ENCODE results near the gene POC1A.

POC1A gene

DNA sequence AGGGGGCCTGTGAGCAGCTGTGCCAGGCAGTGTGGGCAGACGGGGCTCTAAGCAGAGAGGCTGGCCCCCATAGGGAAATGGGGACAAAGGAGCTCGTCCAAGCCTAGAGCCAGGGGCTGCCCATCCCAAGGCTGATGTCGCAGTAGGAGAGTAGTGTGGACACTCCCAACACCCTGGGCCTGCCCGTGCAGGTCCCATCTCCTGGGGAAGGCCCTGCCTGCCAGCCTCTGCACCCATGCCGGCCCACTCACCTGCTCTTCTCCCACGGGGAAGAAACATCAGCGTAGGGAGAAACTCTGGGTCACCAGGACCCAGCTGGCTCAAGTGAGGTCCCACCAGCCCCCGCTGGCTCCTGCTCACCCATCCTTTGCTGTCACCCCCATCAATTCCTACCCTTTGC, 87.2 kb downstream of the POC1A start:
- no peak for DNase-seq (ENCODE audit: low spot score)

DNA sequence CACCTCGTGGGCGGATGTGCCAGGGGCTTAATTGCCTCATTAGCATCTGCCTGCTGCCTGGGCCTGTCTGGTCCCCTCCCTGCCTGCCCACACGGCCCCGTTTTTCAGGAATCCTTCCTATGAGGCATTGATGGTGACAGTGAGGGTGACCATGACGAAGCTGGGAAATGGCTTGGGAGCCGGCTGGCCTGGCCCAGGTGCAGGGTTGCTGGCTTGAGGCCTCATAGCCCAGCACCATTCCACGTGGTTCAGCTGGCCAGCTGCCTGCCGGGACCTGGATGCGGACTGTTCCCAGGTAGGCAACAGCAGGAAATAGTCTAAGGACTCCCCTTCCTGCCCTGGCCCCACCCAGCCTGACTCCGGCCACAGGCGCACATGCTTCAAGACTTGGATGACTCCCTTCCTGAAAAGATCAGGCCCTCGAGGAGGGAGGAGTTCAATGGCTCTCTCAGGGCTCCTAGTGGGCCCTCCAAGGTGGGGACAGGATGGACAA, 88.9 kb downstream of the POC1A start:
- DNase-seq (ENCODE audit: low spot score): no peak

DNA sequence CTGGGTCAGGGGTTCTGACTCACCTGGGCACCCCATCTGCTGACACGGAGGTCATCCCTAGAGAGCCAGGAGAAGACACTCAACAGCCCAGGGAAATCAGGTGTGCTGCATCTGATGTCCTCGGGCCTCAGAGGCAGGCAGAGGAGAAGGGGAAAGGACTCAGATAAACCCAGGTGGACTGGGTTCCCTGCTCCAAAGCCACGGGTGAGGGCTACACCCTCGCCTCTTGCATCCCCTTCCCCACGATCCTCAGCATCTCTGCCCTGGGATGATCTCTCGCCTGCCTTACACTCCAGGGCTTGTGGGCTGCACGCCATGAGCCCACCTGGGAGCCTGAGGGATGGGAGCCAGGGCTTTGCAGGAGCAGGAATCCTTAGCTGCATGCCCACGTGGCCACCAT, 89.7 kb downstream of the POC1A start:
- DNase-seq (ENCODE audit: low spot score): no peak

DNA sequence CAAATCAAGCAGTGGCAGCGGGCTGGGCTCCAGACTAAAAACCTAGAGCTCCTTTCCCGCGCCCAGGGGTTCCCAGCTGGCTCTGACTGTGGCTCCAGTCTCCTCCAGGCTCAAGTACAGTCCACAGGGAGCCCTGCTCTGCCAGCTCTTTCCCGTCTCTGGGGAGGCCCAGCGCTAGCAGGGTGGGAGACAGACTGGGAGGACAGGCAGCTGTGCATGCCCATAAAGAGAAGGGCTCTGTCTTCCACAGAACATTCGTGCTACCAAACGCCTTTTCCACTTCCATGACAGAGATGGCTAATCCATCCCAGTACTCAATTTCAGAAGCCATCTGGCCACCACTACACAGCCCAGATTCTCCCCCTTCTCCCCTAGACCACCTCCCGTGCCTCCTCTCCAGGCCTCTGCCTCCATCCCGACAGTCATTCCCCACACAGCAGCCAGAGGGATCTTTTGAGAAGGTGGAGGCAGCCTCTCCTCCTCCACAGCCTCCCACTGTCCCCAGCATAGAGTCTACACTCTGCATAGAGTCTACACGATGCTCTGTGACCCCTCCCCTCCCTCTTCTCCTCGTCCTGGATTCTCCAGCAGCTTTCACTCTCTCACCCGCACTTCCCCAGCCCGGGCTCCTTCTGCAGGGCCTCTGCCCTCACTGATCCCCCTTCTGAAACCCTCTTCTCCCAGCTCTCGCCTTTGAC, 91.0 kb downstream of the POC1A start:
- DNase-seq (ENCODE audit: low spot score): no peak

DNA sequence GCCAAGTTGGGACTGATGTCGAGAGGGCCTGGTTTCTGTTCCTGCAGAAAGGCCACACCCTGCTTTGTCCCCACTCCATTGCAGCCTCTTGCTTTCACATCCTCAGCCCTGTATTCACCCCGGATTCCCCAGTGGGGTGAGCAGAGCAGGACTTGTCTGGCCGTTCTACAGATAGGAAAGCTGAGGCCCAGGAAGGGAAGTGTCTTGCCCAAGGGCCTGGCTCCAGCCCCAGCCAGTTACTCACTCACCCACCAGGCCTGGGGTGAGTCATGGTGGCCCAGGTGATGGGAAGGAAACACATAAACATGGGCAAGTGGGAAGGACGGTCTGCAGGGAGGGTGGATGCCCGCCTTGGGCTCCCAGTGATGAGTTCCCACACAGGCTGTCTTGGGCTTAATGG, 91.7 kb downstream of the POC1A start:
- DNase-seq (ENCODE audit: low spot score): peak; percentile 80

DNA sequence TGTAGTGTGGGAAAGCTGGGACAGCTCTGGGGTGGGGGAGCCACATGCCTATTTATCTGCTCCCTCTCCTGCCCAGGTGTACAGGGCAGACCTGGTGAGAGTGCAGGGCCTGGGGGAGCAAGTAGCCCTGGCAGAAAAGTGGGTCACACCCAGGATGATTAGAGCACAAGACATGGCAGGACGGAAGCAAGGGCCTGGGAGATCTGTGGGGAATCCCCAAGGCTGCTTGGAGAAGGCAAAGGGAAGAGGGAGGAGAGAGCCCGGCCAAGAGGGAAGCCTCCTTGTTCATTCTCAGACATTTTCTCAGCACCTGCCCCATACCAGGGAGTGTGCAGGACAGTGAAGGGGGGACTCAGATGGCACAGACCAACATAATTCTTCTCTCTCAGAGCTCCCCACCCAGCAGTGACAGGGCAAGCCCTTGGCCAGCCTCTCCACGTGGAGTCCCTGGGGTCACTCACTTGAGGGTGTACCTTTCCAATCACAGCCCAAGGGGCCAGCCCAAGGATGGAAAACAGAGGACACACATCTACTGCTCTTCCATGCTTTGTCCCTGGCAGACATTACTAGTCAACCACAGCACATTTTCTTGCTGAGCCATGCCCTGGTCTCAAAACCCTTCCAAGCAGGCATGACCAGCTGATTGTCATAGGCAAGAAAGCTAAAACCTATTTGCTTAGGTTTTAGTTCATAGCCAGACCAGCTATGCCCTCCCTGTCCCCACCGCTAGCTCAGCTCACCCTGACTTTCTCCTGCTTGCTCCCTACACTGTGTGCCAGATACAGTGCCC, 92.9 kb downstream of the POC1A start:
- DNase-seq (ENCODE audit: low spot score): no peak

DNA sequence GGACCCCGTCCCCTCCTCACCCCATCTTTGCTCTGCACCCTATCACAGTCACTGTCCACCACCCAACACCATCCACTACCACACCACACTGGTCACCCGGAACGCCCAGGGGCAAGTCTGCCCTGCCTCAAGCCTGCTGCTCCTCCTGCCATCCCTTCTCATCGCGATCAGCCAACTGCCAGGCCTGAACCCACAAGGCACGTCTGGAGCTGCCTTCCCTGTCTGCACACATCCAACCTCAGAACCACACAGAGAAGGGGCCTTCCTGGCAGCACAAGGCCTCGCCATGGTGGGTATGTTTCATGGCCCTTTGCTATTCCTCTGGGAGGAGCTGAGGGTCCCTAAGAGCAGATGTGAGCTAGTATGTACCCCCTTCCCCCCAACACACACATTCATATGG, 94.4 kb downstream of the POC1A start:
- no peak for DNase-seq (ENCODE audit: low spot score)

DNA sequence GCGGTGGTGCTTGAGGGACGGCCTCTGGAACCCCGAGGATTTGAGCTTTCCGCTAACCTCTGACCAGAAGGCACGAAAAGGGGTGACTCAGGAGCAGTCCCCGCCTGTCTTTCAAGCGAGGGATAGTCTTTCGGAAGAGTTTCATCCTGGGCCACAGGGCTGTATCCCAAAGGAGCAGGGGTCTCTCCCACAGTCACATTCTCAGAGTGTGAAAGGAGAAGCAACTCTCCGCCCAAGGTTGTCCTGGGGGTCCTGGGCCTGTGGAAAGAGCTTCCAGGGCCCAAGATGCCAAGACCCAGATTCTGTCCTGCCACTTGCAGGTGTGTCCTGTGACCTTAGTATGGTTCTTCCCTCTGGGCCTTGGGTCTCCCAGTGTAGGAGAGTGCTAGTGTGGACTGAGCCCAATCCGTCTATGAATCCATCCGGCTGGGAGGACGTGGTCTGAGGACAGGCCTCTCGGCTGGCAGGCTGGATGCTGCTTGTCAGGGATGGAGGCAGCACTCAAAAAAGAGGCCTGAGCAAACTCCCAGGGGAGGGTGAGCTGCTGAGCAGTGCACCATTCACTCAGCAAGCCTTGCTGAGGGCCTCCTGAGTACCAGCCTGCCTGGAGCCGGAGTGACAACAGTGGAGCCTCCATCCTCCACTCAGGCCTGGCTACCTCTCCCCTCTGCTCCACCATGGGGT, 96.3 kb downstream of the POC1A start:
- DNase-seq (ENCODE audit: low spot score): no peak

DNA sequence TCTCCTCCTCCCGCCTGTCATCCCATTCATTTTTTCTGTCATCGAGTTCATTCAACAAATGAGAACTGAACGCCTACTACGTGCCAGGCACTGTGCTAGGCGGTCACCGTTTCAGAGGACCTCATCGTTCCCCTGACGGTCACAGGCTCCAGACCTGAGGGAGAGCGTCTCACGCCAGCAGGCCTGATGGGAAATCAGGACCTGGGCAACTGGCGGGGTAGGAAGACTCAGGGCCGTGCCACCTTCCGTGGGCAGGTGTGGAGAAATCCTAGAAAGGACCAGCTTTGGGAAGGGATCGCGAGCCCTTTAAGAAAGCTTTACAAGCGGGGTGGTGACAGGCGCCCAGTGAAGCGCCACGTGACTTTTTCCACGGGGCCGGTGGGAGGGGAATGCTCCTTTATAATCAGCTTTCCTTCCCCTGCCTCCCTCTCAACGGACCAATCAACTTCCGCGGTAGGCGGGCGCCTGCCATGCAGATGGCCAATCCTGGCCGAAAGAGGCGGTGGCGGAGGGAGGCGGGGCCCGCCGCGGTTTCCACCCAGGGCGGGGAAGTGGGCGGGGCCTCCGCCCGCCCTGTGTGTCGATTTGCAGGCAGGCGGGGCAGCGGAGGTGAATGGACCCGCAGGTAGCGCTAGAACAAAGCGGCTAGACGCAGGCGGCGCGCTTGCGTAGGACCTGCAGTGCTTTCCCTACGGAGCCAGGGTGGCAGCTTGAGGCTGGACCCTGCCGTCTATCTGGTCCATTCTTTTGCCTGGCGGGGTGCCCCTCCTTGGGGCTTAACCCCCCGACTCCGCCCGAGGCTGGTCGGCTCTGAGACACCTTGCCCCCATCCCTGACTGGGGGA, 97.0 kb downstream of the POC1A start:
- DNase-seq (ENCODE audit: low spot score): peak; percentile 100

DNA sequence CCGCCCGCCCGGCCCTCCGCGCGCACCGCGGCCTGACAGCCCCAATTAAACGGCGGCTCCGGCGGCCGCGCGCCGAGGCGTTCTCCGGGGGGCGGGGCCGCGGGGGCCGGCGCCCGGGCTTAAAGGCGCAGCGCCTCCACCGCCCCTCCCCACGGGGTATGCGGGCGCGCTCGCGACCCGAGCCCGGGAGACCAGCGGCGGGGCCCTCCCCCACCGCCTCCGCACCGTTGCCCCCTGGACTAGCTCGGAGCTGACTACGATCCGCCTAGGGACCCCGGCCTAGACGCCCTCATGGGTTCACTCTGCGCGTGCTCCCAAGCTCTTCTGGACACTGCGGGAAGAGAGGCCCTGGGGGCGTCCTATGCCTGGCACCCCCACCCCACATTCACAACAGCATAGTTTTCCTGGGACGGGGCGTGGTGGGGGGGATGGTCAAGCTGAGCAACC, 97.7 kb downstream of the POC1A start, which contains the start of gene DUSP7:
DUSP7 (minus strand) TSS at position 51 of the 447 bp plus-strand sequence. CDS start 205 bp downstream, outside the sequence.
- peak; percentile 90 for DNase-seq (ENCODE audit: low spot score)

DNA sequence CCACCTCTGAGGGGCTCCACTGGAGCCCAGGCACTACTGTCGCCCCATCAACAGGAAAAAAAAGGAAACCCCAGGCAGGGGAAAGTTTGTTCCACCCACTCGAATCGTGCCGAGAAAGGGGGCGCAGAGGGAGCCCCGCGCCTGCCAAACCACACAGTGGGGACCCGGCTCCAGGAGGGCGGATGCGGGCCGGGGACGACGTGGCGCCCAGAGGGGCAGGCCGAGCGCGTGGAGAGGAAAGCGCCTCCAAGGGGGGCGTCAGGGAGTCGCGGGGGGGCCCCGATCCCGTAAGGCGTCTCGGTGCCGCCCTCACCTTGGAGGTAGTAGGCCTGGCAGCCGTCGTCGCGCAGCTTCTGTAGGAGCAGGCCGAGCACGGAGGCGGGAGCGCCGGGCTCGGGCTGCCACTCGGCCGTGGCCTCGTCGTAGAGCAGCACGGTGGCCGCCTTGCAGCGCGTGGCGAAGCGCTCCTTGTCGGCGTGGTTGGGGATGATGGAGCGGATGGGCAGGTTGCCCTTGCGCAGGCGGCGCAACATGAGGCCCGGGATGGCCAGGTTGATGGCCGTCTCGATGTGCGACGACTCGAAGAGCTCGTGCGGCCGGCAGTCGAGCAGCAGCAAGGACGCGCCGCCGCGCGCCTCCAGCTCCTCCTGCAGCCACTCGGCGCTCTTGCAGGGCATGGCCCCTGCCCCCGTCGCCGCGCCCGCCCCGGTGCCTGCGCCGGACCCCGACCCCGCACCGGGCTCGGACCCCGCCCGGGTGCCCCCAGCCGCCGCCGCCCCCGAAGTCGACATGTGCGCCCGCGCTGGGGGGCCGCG, 98.5 kb downstream of the POC1A start:
- peak; percentile 58 for DNase-seq (ENCODE audit: low spot score)

DNA sequence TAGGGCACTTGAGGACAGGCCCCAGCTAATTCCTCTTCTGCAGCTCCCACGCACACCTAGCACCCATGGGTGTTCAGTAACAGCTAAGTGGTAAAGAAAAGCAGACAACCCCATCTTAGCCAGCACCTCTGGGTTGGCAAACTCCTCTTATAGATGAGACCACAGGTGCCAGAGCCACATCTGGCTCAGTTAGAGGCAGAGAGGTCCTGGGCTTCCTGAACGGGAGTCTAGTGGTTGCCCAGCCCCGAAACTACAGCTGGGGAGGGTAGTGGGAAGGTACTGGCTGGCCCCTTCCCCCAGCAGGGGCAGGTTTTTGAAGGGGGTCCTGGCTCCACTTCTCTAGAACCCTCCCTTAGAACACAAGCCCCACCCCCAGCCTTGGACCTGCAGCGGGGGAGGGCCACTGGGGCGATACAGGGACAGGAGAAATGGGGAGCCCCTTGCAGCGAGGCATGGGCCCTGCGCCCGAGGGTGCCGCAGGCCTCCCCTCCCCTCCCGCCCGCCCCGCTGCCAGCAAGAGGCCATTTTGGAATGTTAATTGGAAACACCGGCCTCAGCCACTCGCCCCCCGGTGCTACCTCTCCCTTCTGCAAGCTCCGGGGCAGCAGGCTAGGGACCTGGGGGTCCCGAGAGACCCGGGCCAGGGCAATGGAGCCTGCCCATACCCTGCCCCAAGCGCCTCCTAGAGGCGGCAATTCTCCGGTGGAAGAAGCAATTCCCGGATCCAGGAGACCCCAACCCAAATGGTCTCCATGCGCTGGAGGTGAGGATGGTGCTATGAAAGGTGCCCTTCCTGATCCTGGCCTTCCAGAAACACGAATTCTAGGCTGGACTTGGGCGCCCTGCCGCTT, 99.3 kb downstream of the POC1A start:
- peak; percentile 78 for DNase-seq (ENCODE audit: low spot score)

DNA sequence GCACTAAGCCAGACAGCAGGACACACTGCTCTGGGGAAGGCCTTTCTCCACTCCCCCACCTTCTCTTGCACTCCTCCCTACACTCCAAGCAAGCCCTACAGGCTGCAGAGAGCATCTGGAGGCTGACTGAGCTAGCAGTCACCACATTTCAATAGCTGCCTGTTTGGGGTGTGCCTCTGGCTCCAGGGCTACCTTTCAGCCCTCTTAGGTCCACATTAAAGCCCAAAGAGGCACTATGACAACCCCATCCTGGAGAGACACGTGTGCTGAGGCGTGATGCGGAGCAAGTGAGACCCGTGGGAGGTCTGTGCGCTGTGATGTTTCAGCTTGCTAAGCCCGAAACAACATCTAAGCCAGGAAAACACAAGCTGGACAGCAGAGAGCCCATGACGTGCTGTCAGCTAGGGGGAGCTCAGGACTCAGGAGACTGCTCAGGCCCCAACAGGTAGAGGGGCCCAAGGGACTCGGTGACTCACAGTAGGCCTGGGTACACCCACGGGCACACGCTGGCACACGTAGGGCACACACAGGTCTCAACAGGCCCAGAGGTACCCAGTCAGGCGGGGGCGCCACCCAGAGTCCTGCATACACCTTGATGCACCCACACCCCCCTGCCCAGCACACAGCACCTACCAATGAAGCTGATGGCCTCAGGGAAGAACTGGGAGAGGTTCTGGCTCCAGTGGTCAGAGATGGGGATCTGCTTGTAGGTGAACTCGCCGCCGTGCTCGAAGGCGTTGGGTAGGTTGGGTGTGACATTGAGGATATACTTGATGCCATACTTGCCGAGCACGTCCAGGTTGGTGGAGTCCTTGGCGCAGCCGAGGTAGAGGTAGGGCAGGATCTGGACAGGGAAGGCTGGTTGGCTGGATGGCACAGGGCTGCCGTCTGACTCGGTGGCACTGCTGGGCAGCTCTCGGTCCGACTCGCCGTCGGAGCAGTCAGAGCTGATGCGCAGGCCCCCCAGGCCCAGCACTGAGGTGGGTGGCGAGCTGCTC, 100.6 kb downstream of the POC1A start:
- DNase-seq (ENCODE audit: low spot score): peak; percentile 36

DNA sequence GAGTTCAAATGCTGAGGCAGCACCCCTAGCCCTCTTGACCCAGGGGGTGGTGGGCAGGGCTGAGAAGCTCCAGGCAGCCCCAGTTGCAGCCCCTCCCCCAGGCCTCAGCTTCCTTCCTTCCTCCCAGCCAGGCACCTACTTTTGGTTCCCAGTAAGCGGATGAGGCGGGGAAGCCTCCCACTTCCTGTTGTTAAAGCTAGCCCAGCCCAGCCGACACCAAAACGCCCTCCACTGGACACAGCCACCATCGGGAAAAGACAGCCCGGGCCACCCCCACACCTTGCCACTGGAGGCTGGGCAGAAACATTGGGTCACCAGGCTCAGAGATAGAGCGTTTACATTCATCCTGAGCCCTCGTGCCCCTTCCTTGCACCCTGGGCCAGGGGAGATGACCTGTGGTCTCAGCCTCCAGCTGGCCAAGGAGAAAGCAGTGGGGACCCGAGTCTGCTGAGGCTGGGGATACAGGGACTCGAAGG, 101.4 kb downstream of the POC1A start:
- peak; percentile 87 for DNase-seq (ENCODE audit: low spot score)

DNA sequence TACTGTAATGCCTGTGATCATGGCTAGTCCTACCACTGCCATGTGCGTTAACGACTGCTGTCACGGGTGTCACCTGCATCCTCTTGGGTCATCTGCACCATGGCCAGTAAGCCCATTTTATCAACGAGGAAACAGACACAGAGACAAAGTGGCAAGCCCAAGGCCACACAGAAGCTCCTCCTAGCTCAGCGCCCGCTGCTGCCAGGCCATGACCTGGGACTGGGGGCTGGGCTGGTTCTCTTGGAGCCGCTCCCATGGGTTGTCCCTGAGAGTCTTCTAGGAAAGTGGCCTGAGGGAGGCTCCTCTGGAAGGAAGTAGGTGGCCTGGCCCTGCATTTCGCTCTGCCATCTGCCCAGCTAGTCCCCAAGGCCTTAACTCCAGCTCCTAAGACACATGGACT, 102.8 kb downstream of the POC1A start:
- no peak for DNase-seq (ENCODE audit: low spot score)

DNA sequence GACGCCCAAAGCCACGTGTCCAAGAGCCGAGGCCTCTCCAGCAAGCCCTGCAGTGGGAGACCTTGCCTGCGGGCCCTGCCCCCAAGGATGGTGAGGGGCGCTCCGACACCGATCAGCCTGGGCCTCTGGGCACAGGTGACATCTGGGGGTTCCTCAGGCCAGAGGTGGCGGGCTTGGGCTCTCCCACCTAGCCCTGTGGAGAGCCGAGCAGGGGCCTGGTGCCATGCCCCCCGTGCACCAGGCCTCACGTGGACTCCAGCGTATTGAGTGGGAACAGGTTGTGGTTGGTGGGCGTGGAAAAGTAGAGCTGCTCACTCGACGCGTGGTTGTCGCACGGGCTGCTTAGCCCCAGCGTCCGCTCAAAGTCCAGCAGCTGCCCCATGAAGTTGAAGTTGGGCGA, 103.7 kb downstream of the POC1A start:
- no peak for DNase-seq (ENCODE audit: low spot score)

DNA sequence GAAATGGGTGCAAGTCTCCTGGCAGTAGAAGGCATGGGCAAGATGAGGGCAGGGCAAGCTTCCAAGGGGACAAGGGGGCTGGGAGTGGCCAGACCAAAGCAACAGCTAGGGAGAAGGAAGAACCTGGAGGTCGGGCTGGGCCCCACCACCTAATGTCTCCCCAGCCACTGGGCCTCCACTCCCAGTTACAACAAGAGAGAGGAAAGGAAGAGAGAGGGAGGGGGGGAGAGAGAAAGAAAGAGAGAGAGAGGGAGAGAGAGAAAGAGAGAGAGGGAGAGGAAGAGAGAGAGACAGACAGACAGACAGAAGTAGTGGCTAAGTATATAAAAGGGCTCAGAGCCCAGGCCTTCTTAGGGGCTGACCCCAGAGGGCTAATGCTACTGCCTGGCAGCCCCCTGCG, 104.7 kb downstream of the POC1A start:
- no peak for DNase-seq (ENCODE audit: low spot score)

DNA sequence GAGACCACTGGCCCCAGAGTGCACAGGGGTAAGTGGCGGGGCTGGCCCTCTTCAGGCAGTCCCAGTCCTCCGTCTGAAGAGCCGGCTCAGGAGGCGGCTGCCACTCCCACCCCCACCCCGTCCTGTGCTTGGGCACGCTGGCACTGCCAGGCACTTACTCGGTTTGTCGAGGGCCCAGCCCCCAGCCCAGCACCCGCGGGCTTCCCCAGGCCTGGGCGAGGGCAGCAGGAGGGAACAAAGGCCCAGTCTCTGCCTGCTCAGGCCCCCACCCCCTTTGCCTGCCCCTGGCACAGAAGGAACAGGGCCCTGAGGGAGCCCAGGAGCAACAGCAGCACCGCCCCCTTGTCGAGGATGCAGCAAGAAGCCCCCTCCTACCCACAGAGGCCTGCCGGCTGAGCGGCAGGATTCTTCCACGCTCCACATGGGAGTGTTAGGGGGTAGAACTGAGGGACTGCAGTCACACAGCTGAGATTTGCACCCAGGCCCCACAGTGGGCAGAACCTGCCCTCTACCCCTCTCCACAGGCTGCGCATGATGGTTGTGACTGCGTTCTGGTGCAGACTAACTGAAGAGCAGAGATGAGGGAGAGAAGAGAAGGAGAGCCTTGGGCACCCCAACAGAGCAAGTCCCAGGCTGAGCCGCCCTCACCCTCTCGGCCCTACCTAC, 106.8 kb downstream of the POC1A start:
- no peak for DNase-seq (ENCODE audit: low spot score)
